ENCODE data around the gene ERRFI1.

GRCh38 chr1:8075511-8076051 lies 49.5 kb upstream of the ERRFI1 start:
- TF ChIP-seq CTCF (conservative IDR thresholded peaks at IDR 0.05) (no peak), ZFX (IDR thresholded peaks at IDR 0.05) (no peak)

Data from C4-2B (cell line).